ENCODE measurements around the gene AK4.

DNA sequence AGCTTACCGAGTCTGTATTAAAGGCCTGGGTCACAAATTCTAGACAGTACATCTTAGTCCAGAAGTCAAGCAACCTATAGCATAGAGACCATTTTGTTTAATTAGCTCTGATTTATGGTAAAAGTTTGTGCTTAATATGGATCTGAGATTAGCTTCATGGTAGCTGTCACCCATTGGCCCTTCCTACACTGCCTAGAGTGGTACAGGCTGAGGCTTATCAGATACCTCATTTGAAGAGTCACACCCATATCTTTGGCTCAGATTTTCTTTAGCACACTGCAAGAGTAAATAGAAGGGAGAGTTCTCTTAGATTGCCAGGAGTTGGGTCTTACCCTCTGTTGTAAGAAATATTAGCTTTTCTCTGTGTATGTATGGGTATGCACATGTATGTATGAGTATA, 3.6 kb downstream of the AK4 start:
- TF ChIP-seq, protein P1, sequence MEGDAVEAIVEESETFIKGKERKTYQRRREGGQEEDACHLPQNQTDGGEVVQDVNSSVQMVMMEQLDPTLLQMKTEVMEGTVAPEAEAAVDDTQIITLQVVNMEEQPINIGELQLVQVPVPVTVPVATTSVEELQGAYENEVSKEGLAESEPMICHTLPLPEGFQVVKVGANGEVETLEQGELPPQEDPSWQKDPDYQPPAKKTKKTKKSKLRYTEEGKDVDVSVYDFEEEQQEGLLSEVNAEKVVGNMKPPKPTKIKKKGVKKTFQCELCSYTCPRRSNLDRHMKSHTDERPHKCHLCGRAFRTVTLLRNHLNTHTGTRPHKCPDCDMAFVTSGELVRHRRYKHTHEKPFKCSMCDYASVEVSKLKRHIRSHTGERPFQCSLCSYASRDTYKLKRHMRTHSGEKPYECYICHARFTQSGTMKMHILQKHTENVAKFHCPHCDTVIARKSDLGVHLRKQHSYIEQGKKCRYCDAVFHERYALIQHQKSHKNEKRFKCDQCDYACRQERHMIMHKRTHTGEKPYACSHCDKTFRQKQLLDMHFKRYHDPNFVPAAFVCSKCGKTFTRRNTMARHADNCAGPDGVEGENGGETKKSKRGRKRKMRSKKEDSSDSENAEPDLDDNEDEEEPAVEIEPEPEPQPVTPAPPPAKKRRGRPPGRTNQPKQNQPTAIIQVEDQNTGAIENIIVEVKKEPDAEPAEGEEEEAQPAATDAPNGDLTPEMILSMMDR (IDR thresholded peaks at IDR 0.05; ENCODE audit: control extremely low read depth in 1 of 3, insufficient read depth in 1 of 3, low read depth in 1 of 3, low read length in 3 of 3): no peak
- TF ChIP-seq POLR2AphosphoS5 (IDR thresholded peaks at IDR 0.05; ENCODE audit: low read depth, low read length): no peak
- no peak for TF ChIP-seq POLR2A (IDR thresholded peaks at IDR 0.05; ENCODE audit: control extremely low read depth in 1 of 2, low read depth in 2 of 2, low read length in 2 of 2)
- TF ChIP-seq TAF1 (IDR thresholded peaks at IDR 0.05; ENCODE audit: low read depth, low read length): no peak
- TF ChIP-seq RAD21 (IDR thresholded peaks at IDR 0.05 in 1 of 2, conservative IDR thresholded peaks at IDR 0.05 in 1 of 2; ENCODE audit: low read depth in 2 of 2, low read length in 2 of 2): no peak
- no peak for TF ChIP-seq EZH2 (IDR thresholded peaks at IDR 0.05; ENCODE audit: low read depth, low read length, severe bottlenecking)
- TF ChIP-seq KDM1A (IDR thresholded peaks at IDR 0.05; ENCODE audit: borderline replicate concordance, low read length): no peak
- TF ChIP-seq TBP (IDR thresholded peaks at IDR 0.05; ENCODE audit: low read depth, low read length): no peak
- TF ChIP-seq CHD1 (IDR thresholded peaks at IDR 0.05; ENCODE audit: low read depth, low read length): no peak

Measured in H1 (cell line).